GM18520 (cell line): ENCODE results near the gene ZDHHC17.
"Not testable (repeated sequence)": the region's sequence is repeated elsewhere in the genome, so short reads cannot be mapped to it uniquely, and the experiment has no call there.

Source experiments
- ATAC-seq: cut with Tn5 transposase; IDR thresholded peaks from one replicate; pipeline ENCODE4 v1.9.1; 2021; ENCODE audit not compliant: unreplicated experiment

The ZDHHC17 gene

GRCh38 chr12:76765598-76765997 is 1.7 kb downstream of the ZDHHC17 start:
- ATAC-seq = no peak

GRCh38 chr12:76766161-76766560 is 2.2 kb downstream of the ZDHHC17 start:
- ATAC-seq = no peak

GRCh38 chr12:76768576-76768975 is 4.7 kb downstream of the ZDHHC17 start:
- ATAC-seq = no peak

- ATAC-seq = peak; percentile 99
Measured at GRCh38 chr12:76777765-76778216, 13.9 kb downstream of the ZDHHC17 start.

GRCh38 chr12:76778364-76778763 is 14.4 kb downstream of the ZDHHC17 start:
- ATAC-seq = no peak

GRCh38 chr12:76779310-76779709 is 15.4 kb downstream of the ZDHHC17 start:
- not testable (repeated sequence) for ATAC-seq

- no peak for ATAC-seq
Measured at GRCh38 chr12:76781321-76781720, 17.4 kb downstream of the ZDHHC17 start.

- ATAC-seq = no peak
Measured at GRCh38 chr12:76782526-76782925, 18.6 kb downstream of the ZDHHC17 start.

- no peak for ATAC-seq
Measured at GRCh38 chr12:76784600-76785051, 20.7 kb downstream of the ZDHHC17 start.

GRCh38 chr12:76785407-76785806 is 21.5 kb downstream of the ZDHHC17 start:
- no peak for ATAC-seq

- no peak for ATAC-seq
Measured at GRCh38 chr12:76786986-76787385, 23.1 kb downstream of the ZDHHC17 start.

- no peak for ATAC-seq
Measured at GRCh38 chr12:76787689-76788088, 23.8 kb downstream of the ZDHHC17 start.

- ATAC-seq = no peak
Measured at GRCh38 chr12:76789335-76790050, 25.6 kb downstream of the ZDHHC17 start.

GRCh38 chr12:76790564-76791552 is 26.9 kb downstream of the ZDHHC17 start:
- ATAC-seq = no peak

- ATAC-seq = no peak
Measured at GRCh38 chr12:76792828-76793227, 28.9 kb downstream of the ZDHHC17 start.

- ATAC-seq = no peak
Measured at GRCh38 chr12:76798864-76799263, 34.9 kb downstream of the ZDHHC17 start.

GRCh38 chr12:76799362-76799761 is 35.4 kb downstream of the ZDHHC17 start:
- ATAC-seq = no peak

GRCh38 chr12:76802060-76802459 is 38.1 kb downstream of the ZDHHC17 start:
- ATAC-seq = no peak

- ATAC-seq = no peak
Measured at GRCh38 chr12:76804435-76804976, 40.6 kb downstream of the ZDHHC17 start.

GRCh38 chr12:76810671-76811419 is 46.9 kb downstream of the ZDHHC17 start:
- no peak for ATAC-seq

GRCh38 chr12:76811976-76812375 is 48.1 kb downstream of the ZDHHC17 start:
- no peak for ATAC-seq
